ENCODE measurements around the gene SMG7. TPM values are rescaled to one million over a fixed set of nuclear protein-coding genes. Genes with fewer than 3 reads are reported as not detected.

The SMG7 gene
- total RNA-seq, 1 donor from 2014 or later: 26.4 TPM

DNA sequence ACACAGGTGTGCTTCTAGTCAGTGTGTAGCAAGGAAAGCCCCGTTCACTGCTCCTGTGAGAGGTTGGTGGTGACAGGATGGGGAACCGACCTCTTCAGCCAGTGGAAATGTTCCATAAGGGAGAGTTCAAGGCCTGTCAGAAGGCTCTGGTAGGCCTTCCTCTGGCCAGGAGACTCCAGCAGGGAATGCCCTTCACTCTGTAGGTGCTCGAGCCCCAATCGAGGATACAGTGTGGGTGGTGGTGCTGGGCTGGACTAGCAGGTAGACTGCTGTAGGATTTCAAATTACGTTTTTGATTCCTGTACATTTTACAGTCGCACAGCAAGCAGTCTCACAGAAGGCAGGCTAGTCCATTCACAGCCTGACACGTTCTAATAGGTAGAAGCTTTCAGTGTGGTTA lies 80.1 kb downstream of the SMG7 start:
- H3K27ac ChIP-seq: no peak overlapping the region
- TF ChIP-seq, protein P1, sequence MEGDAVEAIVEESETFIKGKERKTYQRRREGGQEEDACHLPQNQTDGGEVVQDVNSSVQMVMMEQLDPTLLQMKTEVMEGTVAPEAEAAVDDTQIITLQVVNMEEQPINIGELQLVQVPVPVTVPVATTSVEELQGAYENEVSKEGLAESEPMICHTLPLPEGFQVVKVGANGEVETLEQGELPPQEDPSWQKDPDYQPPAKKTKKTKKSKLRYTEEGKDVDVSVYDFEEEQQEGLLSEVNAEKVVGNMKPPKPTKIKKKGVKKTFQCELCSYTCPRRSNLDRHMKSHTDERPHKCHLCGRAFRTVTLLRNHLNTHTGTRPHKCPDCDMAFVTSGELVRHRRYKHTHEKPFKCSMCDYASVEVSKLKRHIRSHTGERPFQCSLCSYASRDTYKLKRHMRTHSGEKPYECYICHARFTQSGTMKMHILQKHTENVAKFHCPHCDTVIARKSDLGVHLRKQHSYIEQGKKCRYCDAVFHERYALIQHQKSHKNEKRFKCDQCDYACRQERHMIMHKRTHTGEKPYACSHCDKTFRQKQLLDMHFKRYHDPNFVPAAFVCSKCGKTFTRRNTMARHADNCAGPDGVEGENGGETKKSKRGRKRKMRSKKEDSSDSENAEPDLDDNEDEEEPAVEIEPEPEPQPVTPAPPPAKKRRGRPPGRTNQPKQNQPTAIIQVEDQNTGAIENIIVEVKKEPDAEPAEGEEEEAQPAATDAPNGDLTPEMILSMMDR (IDR thresholded peaks at IDR 0.05): no peak
- H3K36me3 ChIP-seq: peaks cover 58 to 64% of the 10 kb centered on the region in 2 donors
- H3K4me3 ChIP-seq: no peak overlapping the region
- DNase-seq (ENCODE audit: low spot score in 2 of 2): no peak
- no peaks in the 10 kb centered on the region for H3K9me3 ChIP-seq
- intact Hi-C loops (cut with DNase I): no loop called here
- no peaks in the 10 kb centered on the region for H3K4me1 ChIP-seq
- H3K27me3 ChIP-seq: no peaks in the 10 kb centered on the region

DNA sequence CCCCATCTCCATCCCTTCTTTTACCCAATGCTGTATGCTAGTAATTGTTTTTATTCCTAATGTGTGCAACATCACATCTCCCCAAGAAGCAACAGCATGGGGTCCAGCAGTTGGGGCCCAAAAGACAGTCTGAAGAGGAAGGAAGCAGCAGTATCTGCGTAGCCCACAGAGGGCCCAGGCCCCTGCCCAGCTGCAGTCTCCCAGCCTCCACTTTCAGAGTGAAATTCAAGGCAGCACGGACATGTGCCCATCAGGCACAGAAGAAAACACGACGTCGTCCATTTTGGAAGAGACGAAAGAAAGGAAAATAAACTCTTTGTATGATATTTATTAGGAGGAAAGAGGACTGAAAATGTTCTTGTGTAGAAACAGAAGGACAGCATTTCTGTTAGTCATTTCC lies 80.6 kb downstream of the SMG7 start:
- Histone ChIP-seq H3K4me1 (no peaks in the 10 kb centered on the region), H3K27me3 (no peaks in the 10 kb centered on the region), H3K4me3 (no peak overlapping the region), H3K9me3 (no peaks in the 10 kb centered on the region), H3K27ac (no peak overlapping the region), H3K36me3 (peaks cover 54 to 61% of the 10 kb centered on the region in 2 donors)
- intact Hi-C loops (cut with DNase I): no loop called here
- TF ChIP-seq, protein P1 (IDR thresholded peaks at IDR 0.05): no peak
- DNase-seq (ENCODE audit: low spot score in 2 of 2): no peak

DNA sequence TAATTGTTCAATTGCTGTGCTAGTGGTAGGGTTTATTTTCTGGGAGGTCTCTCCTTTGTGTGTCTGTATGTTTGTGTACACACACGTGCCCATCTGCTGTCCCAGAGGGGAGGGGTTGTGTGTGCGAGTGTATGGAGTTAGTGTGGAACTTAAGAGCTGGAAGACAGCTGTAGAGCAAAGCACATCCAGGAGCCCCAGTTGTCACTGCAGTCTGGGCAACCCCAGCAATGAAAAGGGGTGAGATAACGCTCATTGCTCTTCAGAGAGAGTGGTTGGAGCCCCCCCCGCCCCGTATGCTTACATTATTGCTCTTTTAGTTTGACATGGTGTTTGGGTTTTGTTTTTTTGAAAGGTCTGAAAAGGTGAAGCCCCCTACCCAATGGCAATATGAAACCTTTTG lies 81.0 kb downstream of the SMG7 start:
- no peaks in the 10 kb centered on the region for H3K27me3 ChIP-seq
- TF ChIP-seq, protein P1 (IDR thresholded peaks at IDR 0.05): no peak
- peaks cover 49 to 58% of the 10 kb centered on the region in 2 donors for H3K36me3 ChIP-seq
- no peak overlapping the region for H3K27ac ChIP-seq
- no peaks in the 10 kb centered on the region for H3K9me3 ChIP-seq
- H3K4me1 ChIP-seq: no peaks in the 10 kb centered on the region
- intact Hi-C loops (cut with DNase I): no loop called here
- no peak for DNase-seq (ENCODE audit: low spot score in 2 of 2)
- no peak overlapping the region for H3K4me3 ChIP-seq

DNA sequence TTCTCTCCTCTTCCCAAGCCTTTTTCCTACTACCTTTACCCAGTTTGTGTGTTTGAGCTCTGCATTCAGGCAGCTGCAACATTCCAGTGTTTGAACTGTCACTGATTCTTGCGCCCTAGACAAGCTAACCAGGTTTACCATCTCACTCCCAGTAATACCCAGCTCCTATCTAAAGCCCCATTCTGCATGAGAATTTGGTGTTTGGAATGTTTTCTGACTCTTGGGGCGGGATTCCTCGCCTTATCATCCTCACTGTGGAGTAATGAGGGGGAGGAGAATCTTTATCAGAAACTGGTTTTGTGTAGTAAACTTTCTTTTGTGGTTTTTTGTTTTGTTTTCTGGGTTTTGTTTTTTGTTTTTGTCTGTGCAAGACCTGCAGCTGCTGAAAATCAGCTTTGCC lies 81.5 kb downstream of the SMG7 start:
- no peak overlapping the region for H3K27ac ChIP-seq
- no peaks in the 10 kb centered on the region for H3K27me3 ChIP-seq
- H3K4me1 ChIP-seq: no peaks in the 10 kb centered on the region
- H3K4me3 ChIP-seq: no peak overlapping the region
- H3K36me3 ChIP-seq: peaks cover 47 to 55% of the 10 kb centered on the region in 2 donors
- TF ChIP-seq, protein P1 (IDR thresholded peaks at IDR 0.05): no peak
- no peak for DNase-seq (ENCODE audit: low spot score in 2 of 2)
- H3K9me3 ChIP-seq: no peaks in the 10 kb centered on the region
- intact Hi-C loops (cut with DNase I): no loop called here

DNA sequence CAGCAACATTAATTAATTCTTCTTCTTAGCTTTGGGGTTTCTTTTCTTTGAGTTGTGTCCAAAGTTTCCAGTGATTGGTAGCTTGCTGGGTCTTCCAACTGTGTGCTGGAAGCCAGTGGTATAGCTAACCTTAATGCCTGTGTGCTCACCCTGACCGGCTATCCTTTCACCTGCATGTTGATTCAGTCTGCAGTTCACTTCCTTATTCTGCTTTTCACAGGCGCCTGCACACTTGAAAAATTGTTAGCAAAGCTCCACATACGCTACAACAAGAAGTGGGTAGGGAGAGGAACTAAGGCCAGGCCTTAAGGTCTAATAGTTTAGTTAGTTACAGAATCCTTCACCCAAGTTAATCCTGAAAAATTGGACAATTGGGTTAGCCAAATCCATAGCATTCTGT lies 82.3 kb downstream of the SMG7 start:
- Histone ChIP-seq H3K4me1 (no peaks in the 10 kb centered on the region), H3K27me3 (no peaks in the 10 kb centered on the region), H3K36me3 (peaks cover 46 to 48% of the 10 kb centered on the region in 2 donors), H3K4me3 (no peak overlapping the region), H3K27ac (no peak overlapping the region), H3K9me3 (no peaks in the 10 kb centered on the region)
- TF ChIP-seq, protein P1 (IDR thresholded peaks at IDR 0.05): no peak
- intact Hi-C loops (cut with DNase I): no loop called here
- no peak for DNase-seq (ENCODE audit: low spot score in 2 of 2)

DNA sequence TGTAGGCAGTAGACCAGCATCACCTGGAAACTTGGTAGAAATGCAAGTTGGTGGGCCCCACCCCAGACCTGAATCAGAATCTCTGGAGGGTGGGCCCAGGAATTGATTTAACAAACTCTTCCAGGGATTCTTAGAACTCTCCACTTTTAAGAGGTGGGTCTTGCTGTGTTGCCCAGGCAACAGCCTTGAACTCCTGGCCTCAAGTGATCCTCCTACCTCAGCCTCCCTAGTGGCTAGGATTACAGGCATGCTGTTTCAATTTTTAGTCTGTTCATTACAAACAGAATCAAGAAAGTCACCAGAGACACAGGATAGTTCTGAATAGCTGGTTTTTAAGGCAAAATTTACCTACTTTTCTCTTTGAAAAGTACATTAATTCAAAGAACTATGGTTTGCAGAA lies 86.8 kb downstream of the SMG7 start:
- Histone ChIP-seq H3K4me1 (no peaks in the 10 kb centered on the region), H3K36me3 (peaks cover 8 to 9% of the 10 kb centered on the region in 2 donors), H3K4me3 (no peak overlapping the region), H3K27ac (no peak overlapping the region), H3K9me3 (no peaks in the 10 kb centered on the region), H3K27me3 (no peaks in the 10 kb centered on the region)
- TF ChIP-seq, protein P1 (IDR thresholded peaks at IDR 0.05): no peak
- intact Hi-C loops (cut with DNase I): no loop called here
- DNase-seq (ENCODE audit: low spot score in 2 of 2): no peak

All from ascending aorta (tissue), 2 donors.